Measurements from ENCODE around the gene INPPL1.

The INPPL1 gene

GRCh38 chr11:72249961-72250360, 25.4 kb downstream of the INPPL1 start:
- H3K4me3 ChIP-seq (ENCODE audit: low read depth in 1 of 2, low read length in 1 of 2): no peak overlapping the region
- no peaks in the 10 kb centered on the region for H3K4me1 ChIP-seq (ENCODE audit: control insufficient read depth in 1 of 2, insufficient read depth in 1 of 2, low read depth in 1 of 2, low read length in 1 of 2)
- no peak for TF ChIP-seq CTCF (IDR thresholded peaks at IDR 0.05)
- H3K27ac ChIP-seq: no peak overlapping the region
- H3K36me3 ChIP-seq: no peaks in the 10 kb centered on the region
- no peaks in the 10 kb centered on the region for H3K9me3 ChIP-seq
- H3K27me3 ChIP-seq: peaks cover 94% of the 10 kb centered on the region

GRCh38 chr11:72250661-72251464, 26.3 kb downstream of the INPPL1 start:
- Histone ChIP-seq H3K4me3 (ENCODE audit: low read depth in 1 of 2, low read length in 1 of 2) (no peak overlapping the region), H3K27me3 (peaks cover 94% of the 10 kb centered on the region), H3K9me3 (no peaks in the 10 kb centered on the region), H3K36me3 (no peaks in the 10 kb centered on the region), H3K4me1 (ENCODE audit: control insufficient read depth in 1 of 2, insufficient read depth in 1 of 2, low read depth in 1 of 2, low read length in 1 of 2) (no peaks in the 10 kb centered on the region), H3K27ac (no peak overlapping the region)
- no peak for TF ChIP-seq CTCF (IDR thresholded peaks at IDR 0.05)

DNA sequence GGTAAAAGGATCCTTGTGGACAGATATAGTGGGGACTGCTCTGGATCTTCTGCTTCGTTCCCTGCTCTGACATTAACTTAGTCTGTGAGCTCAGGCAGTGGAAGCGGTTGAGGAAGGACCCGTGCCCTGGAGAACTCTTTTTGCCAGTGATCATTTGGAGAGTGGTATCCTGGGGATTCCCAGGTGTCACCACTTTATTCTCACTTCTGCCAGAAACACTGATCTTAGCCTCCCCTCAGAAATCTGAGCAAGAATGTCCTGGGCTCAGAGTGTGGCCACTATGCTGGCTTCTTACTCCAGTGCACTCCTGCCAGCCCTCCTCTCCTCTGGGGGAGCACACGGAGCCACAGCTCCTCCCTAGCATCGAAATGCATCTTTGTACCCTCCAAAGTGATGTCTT, 27.0 kb downstream of the INPPL1 start:
- Histone ChIP-seq H3K9me3 (no peaks in the 10 kb centered on the region), H3K4me3 (ENCODE audit: low read depth in 1 of 2, low read length in 1 of 2) (no peak overlapping the region), H3K36me3 (no peaks in the 10 kb centered on the region), H3K27ac (no peak overlapping the region), H3K27me3 (peaks cover 94% of the 10 kb centered on the region), H3K4me1 (ENCODE audit: control insufficient read depth in 1 of 2, insufficient read depth in 1 of 2, low read depth in 1 of 2, low read length in 1 of 2) (no peaks in the 10 kb centered on the region)
- no peak for TF ChIP-seq CTCF (IDR thresholded peaks at IDR 0.05)

GRCh38 chr11:72253392-72253791, 28.8 kb downstream of the INPPL1 start:
- Histone ChIP-seq H3K4me1 (ENCODE audit: control insufficient read depth in 1 of 2, insufficient read depth in 1 of 2, low read depth in 1 of 2, low read length in 1 of 2) (no peaks in the 10 kb centered on the region), H3K9me3 (no peaks in the 10 kb centered on the region), H3K27ac (no peak overlapping the region), H3K4me3 (ENCODE audit: low read depth in 1 of 2, low read length in 1 of 2) (no peak overlapping the region), H3K36me3 (no peaks in the 10 kb centered on the region), H3K27me3 (peaks cover 91% of the 10 kb centered on the region)
- no peak for TF ChIP-seq CTCF (IDR thresholded peaks at IDR 0.05)

DNA sequence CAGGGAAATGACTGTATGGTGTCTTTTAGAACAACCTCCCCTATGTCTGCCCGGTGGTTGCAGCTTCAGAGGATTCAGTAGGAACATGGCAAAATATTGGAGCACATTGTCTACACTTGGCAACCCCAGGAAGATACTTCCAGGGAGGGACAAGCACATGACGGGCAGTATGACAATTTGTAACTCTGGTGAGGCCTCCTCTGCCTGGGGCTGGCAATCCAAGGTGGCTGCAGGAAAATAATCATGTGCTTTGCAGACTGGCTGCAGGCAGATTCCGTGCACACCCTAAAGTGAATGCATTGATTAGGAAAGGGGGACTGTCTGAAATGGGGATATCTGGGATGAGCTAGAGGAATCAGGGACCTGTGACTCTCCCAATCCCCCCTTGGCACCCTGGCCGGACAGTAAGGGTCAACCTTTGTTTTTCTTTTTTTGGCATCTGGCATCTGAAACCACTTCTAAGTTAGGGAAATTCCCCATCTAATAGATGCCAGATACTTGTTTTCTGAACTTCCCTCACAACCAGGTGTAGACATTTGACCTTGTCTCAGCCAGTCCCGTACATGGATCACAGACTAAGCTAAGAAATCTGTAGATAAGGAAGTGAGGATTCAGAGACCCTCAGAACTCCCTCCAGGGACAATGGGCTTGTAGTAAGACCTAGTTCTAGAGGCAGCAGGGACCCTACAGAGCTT, 29.9 kb downstream of the INPPL1 start:
- Histone ChIP-seq H3K4me1 (ENCODE audit: control insufficient read depth in 1 of 2, insufficient read depth in 1 of 2, low read depth in 1 of 2, low read length in 1 of 2) (no peaks in the 10 kb centered on the region), H3K36me3 (no peaks in the 10 kb centered on the region), H3K27ac (no peak overlapping the region), H3K4me3 (ENCODE audit: low read depth in 1 of 2, low read length in 1 of 2) (no peak overlapping the region), H3K27me3 (peaks cover 88% of the 10 kb centered on the region), H3K9me3 (no peaks in the 10 kb centered on the region)
- no peak for TF ChIP-seq CTCF (IDR thresholded peaks at IDR 0.05)

Data from neutrophil (primary cell).